IPS DF 19.7 (cell line): ENCODE data around the gene DIAPH2.
"Not testable (repeated sequence)": the region's sequence is repeated elsewhere in the genome, so short reads cannot be mapped to it uniquely, and the experiment has no call there.

Experiments used
- DNase-seq: peaks from one replicate; pipeline ENCODE4 v3.0.0-alpha.2; 2013; ENCODE audit warnings: low read depth, low spot score

DIAPH2 gene

DNA sequence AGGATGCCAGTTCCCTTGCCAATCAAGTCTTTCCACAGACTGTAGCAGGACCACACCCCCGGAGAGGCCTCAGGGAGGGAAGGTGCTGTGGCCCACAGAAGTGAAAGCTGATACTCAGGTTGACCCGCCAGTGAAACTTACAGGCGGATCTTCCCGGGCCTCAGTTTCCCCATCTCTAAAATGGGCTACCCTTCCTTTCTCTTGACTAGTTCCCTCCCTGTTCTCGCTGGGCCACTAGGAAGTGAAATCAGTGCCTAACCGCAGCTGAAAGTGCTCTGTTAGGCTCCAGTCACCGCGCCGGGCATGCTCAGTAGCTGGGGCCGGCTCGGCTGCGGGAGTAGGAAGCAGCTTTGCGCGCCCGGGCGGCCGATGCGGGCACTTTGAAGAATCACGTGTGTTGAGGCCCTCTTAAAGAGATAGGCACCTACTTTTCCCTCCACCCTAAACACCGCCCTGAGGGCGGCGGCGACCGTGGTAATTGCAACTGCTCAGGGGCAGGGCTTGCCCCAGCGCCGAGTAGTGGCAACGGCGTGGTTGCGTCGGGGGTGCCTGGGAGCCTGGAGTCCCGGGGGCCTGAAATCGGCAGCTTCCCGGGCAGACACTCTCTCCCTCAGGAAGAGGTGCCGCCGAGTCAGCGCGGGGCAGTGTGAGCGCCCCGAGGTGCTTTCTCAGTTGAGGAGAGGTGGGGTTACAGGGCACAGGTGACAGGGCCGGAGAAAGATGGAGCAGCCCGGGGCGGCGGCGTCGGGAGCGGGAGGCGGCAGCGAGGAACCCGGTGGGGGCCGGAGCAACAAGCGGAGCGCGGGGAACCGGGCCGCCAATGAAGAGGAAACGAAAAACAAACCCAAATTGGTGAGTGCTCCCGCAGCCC, at the start of gene DIAPH2:
Gene DIAPH2 (plus strand): TSS at position 504 of the 871 bp plus-strand sequence.
- peak; percentile 9 for DNase-seq

DNA sequence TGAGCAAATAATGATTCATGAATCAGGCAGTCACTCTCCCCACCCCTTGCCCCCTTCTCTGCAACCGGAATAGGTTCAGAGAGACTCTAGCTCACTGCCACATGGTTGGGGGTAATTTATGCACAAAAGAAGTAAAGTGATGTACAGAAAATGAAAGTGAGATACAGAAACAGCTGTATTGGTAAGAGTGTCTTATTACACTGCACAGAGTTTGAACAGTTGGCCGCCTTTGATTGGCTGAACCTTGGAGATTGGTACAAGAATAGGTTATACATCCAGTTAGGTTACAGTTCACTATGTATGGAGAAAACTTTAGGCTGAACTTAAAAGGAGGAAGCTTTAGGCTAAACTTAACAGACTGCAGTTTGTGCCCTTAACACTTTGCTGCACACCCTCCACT, 34.6 kb upstream of the DIAPH2 start:
- no peak for DNase-seq

DNA sequence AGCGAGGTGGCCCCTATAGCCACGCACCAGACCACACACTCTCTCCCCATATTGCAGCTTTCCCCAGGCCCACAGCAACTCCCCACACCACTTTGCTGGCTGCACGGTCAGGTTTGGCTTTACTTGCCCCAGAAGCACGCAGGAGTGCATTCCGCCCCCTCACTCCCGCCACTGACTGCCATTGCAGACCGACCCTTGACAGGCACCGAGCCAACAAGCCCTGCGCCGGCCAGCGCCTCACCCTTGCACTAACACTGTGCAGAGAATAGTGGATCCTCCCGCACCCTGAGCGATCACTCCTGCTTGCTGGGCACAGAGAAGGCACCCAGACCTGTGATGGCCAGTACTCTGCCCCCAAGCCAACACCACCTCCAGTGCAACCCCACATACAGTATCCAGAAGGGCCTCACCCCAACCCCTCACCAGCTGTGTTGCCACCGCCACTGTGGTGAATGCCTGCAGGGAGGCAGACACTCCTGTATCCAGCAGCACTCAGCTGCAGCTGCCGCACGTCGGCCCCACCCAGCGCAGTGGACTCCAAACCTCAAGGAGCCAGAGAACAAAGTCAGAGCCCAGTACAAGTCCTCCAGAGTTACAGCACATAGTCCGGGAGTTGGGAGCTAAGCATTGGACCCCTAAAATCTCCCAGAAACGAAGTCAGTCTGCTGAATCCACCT, 28.6 kb upstream of the DIAPH2 start:
- no peak for DNase-seq

DNA sequence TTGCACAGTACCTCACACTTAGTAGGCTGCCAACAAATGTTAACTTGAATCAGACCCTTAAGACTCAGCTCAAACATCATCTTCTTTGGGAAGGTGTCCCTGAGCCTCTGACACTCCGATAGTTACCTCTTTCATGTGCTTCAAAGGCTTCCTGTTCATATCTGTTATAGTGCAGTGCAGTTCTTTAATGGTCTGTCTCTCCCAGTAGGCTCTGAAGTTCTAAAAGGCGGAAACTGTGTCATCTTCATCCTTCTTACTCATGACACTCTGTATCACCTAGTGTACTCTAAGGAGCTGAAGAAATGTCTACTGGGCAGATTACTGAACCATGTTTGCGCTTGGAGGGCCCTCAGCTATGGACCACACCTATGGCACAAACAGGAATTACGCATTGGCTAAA, 2.1 kb upstream of the DIAPH2 start:
- no peak for DNase-seq

DNA sequence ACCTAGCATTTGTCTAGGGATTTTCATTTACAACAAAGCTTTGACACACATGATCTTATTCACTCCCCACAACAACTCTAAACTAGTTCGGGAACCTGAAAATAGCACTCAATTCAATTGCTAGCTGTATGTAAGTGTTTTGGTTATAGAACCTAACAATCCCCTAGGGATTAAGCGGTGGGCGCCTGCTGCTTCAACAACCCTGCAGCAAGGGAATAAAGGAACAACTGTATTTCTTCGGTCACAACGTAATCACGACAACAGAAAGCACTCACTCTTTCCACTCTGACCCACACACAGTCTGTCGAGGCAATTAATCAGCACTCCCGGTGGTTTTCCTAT, 674 bp upstream of the DIAPH2 start:
- DNase-seq, result no peak

DNA sequence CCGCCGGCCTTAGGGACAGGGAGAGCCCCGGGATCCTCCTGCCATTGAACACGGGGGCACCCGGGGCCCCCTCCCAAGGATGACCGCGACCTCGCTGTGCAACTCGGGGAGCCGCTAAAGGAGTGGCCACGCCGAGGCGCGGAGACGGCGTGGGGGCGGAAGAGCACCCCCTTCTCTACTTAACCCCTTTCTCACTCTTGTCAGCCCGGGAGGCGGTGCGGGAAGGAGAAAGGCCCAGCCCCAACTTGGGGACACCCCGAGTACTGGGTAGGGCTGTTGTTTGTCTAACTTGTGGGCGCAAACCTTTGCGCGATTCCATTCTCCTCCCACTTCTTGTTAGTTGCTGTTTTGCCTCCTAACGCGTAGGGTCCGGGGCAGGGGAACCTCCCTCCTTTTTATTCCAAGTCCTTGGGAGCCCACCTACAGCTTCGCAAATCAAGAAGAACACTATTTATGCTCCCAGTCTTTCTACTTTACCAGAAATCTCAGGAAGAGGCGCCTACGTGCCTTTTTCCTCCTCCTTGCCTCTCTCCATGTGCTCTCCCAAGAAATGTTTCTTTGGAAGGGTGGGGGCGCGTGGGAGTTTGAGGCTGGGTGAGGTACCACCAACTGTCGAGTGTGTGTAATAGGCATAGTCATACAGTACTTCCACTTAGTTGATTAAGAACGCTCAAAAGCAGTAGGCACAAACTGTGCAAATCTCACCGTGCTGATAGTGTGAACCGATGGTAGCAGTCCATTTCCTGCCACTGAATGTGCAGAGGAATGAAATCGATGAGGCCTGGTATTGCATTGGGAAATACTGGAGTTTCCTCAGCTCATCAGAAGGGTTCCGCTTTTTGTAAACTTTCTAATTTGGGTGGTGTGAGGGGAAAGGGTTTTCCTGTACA, 813 bp downstream of the DIAPH2 start:
- DNase-seq, result no peak

DNA sequence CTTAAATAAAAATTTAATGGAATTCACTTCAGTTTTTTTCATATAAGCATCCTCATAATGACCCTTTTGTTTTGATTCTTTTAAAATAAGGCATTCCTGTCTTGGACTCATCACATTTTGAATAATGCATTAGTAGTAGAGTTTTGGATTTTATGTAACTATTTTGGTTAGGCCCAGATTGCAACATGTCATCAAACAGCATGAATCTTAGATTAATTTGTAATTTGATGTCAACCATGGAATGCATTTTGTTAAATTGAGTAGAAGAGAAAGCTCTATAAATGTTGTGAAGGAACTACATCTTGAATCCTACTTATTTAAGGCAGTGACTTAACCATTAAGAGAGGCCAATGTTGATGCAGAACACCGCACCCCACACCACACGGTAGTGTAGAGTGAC, 3.1 kb downstream of the DIAPH2 start:
- no peak for DNase-seq

DNA sequence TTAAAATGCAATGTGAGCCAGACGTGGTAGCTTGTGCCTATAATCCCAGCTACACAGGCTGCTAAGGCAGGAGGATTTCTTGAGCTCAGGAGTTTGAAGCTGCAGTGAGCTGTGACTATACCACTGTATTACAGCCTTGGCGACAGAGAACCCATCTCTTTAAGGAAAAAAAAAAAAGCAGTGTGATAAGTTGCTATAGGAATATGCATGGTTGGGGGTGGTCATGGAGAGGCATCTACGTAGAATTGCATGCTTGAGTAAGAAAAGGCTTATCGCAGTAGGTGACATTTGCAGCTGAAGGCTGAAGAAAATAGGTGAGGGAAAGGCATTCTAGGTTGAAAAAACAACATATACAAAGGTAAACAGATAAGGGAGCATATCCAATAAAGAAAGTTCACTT, 4.1 kb downstream of the DIAPH2 start:
- DNase-seq, result no peak

DNA sequence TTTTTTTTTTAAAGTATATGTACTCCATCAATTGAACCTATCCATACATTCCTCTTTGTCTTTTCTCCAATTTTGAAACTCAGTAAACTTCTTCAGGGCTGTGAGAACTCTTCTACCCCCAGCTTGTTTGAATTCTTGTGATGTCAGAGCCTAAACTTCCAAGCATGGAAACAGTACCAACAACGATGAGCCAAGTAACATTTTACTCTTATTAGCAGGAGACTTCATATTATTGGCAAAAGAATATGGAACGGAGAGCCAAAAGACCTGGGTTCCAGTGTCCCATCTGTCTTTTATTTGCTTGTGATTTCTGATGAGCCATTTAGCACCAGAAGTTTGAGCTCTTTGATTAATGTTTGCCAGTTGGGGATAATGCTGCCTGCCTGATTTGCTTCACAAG, 5.3 kb downstream of the DIAPH2 start:
- no peak for DNase-seq

DNA sequence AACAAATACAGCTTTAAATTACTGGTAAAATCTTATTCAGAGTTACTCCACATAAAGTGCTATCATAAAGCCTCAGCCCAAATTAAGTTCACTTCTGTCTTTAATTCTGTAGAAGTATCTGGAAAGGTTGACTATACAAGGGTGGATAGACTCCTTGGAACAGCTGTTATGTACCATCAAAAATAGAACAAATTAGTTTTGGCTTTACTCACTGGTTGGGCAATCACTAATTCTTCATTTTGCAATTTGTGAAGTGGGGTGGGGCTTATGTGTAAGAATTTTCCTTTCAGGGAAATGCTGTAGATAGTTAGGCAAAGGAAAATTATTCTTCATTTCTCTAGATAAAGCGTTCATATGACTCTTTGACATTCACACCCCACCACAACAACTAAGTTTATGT, 7.8 kb downstream of the DIAPH2 start:
- DNase-seq, result no peak

DNA sequence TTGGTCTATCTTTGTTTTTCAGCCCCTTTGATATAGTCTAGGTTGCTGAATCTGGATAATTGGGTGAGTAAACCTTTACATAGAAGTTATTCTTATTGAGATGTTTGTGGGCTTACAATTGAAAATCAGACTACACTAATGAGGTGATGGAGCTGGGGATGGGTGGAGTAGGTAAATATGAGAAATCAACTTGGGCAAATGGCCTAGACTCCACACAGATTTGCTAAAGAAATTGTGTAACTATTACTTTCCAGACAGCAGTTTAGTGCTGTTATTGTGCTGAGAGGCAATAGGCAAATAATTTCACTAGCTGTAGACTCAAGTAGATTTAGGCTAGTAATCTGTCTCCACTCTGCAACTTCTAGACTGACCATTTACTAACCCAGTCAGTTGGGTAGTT, 8.2 kb downstream of the DIAPH2 start:
- DNase-seq, result no peak

DNA sequence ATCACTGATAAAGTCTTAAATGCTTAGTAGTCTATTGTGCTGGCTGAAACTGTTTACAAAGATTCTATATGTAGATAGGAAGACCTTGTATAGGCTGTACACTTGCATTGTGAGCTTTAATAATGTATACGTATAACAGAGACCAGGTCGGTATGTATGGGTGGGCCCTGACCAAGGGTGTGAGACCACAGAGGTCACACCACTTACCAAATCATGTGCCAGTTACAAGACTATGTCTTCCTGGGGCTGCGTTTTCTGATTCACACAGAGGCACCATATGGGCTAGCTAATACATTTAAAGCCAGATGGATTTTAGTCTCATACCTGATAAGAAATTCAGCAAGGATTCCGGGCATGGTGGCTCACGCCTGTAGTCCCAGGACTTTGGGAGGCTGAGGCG, 8.8 kb downstream of the DIAPH2 start:
- no peak for DNase-seq

DNA sequence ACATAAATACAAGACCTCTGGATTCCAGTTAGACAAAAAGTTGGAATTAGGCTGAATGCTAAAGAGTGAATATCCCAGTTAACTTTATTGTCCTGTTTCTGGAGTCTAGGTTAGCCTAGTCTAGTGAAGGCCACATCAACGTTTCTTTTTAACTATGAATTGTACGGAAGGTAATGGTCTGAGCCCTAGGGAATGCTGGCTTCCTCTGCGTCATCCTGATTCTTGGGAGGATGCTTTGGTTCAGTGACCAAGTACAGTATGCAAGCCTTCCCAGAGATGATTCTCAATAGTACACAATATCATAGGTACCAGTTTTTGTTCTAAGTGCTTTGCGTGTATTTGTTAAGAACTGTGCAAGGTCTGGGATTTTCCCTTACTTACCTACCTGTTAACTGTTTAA, 11.8 kb downstream of the DIAPH2 start:
- no peak for DNase-seq

DNA sequence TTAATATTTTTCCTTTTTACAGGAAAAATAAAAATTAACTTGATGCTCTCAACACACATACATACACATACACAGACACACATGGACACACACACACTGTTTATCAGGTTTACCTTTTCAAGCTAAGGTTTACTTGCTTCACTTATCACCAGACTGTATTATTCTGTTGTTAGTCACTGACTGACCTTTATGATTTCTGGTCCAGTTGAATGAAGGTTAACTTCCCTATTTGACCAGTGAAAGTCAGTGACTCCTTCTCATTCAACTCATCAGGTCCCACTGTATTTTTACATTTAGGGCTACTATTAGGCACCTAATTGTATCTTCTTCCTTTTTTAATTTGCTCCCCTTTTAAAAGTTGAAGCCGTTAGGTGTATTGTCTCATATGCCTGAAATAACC, 16.0 kb downstream of the DIAPH2 start:
- DNase-seq, result no peak

DNA sequence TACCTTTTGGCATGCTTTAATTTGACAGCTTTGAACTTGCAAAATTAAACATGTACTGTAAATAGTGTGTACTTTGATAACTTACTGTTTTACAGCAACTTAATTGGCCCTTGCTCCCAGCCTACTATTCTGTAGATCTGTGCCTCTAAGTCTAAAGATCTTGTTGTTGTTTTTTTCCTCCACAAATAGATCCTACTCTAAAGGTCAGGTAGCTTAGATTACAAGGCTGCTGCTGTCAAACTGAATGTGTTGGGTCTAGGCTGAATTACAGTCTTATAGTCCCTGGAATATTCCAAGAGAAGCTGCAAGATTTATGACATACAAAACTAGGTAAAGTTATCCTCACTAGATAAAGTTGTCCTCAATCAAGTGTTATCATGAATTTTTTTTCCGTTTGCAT, 18.7 kb downstream of the DIAPH2 start:
- DNase-seq, result no peak

DNA sequence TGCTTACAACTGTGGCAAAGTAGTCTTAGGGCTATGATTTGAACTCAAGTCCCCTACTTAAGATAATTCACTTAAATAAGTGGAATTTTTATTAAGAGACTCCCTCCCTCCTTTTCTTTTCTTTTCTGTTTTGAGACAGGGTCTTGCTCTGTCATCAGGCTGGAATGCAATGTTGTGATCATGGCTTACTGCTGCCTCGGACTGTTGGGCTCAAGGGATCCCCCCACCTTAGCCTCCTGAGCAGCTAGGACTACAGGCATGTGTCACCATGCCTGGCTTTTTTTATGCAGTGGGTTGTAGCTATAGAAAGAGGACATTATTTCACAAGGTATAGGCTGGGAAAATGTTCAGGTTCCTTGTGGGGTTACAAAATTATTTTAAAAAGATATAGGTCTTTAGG, 19.2 kb downstream of the DIAPH2 start:
- DNase-seq, result no peak

DNA sequence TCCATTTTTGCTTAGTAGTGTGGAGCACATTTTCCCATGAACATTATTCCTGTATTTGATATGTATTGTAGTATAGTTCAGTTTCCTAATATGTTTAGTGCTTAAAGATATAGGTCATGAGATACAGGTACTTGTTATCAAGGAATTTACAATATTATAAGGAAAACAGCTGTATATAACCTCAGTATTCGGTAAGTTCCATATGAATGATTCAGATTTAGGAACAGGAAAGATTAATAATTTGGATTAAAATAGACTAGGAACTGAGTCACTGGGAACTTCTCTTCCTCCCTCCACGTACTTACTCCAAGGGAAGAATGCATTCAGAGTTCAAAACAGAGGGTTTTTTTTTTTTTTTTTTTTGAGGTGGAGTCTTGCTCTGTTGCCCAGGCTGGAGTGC, 20.0 kb downstream of the DIAPH2 start:
- no peak for DNase-seq

DNA sequence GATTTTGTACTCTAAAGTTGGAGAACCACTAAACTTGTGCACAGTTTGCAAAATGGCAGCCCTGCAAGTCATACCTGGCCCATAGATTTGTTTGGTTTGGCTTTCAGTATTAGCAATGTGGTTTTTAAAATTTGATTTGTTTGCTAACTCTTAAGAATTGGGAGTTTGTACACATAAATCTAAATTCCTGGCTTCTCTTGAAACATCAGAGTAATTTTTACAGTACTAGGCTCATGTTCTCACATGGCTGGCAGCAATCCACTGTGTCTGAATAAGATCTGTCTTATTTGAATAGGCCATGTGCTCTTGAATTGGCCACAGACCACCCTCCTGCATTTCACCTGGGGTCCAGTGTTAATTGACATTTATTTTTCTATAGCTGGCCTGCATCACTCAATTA, 21.3 kb downstream of the DIAPH2 start:
- DNase-seq, result no peak

DNA sequence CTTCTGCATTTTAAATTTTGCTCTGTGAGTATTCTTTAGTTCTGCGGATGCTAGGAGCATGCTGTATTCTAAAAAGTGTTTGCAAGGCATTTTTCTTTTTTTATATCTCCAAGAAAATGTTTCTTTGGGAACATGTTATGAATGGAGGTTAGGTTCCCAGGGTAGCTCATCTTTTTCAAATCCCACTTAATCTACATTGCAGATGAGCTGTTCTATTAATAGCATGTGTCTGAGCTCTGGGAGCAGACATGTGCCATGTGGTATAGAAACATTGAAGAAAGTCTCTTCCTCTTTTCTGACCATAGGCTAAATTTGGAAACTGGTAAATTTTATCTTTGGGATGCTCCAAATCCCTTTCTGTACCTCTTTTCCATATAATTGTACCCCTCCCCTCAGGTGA, 23.2 kb downstream of the DIAPH2 start:
- DNase-seq, result no peak

DNA sequence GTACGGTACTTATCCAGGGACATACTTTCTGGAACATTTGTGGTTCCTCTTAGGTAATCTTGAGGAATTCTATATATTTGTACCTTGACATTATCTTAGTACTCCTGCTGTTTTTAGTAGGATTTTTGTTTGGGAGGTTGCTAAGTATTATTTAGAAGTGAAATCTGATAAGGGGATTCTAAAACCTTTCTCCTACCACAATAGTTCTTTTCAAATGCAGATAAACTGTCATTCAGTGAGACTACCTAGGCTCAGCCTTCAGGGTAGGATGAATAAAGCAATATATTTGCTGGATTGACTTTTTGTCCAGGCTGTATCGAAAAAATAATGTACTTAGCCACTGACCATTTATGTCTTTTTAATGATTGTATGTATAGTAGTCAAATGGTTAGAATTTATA, 25.4 kb downstream of the DIAPH2 start:
- no peak for DNase-seq

DNA sequence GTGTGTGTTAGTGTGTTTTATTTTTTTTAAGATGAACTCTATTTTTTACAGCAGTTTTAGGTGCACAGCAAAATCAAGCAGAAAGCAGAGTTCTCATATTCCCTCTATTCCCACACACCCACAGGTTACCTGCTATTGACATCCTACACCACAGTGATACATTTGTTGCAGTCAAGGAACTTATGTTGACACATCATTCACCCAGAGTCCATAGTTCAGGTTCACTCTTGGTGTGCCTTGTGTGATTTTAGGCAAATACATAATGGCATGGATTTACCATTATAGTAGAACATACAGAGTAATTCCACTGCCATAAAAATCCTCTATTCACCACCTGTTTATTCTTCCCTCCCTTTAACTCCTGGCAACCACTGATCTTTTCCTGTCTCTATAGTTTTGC, 28.7 kb downstream of the DIAPH2 start:
- DNase-seq, result no peak

DNA sequence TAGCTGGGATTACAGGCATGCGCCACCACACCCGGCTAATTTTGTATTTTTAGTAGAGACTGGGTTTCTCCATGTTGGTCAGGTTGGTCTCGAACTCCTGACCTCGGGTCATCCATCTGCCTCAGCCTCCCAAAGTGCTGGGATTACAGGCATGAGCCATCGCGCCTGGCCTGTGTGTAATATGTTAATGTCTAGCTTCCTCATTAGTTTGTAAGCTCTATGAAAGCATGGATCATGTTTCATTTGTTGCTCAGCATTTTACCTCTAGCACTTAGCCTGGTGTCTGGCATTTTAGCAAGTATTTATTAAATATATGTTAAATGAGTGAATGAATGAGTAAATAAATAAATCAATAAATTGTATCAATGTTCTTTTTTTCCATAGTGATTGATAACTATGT, 29.8 kb downstream of the DIAPH2 start:
- not testable (repeated sequence) for DNase-seq
